ENCODE results near the gene ZSWIM6.

Gene ZSWIM6

DNA sequence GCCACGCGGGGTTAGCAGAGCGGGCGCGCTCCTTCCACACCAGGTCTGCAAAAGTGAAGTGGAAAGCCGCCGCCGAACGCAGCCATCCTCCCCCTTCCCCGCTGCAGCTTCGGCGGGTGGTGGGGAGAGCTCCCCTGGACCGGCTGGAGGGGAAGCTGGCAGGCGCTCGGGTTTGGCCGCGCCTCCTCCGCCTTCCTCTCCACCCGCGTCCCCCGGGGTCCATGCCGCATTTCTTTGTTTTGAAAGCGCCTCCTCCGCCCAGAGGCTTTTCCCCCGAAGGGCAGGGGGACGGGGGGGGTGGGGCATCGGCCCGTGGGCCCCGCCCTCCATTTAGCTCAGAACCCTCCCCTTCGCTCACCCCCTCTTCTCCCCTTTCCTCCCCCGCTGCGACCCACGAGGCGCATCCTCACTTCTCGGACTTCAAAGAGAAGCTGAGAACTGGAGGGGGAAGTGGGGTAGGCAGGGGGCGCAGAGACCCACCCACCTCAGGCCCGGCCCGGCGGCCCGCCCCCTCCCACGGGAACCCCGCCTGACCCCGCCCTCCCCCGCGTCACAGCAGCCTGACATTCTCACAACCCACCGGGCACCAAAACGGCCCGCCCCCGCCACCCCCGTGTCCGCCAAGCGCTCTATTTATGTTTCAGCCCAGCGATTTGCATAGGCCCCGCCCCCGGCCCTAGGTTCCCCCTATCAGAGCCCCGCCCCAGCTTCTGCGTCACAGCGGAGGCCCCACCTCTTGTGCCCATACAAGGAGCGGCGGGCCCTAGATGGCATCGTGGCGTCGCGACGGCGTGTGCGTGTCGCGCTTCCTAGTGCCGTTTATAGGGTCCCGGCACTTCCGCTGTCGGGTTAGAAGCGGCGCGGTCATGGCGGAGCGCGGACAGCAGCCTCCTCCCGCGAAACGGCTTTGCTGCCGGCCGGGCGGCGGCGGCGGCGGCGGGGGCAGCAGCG lies at the start of gene ZSWIM6:
ZSWIM6 (plus strand) TSS at position 852 of the 951 bp plus-strand sequence; CDS start at position 867, 15 bp downstream.
- DNase-seq (ENCODE audit: low read depth) = peak; percentile 99

GRCh38 chr5:61283471-61283870 lies 48.6 kb upstream of the ZSWIM6 start:
- DNase-seq (ENCODE audit: low read depth) = no peak

DNA sequence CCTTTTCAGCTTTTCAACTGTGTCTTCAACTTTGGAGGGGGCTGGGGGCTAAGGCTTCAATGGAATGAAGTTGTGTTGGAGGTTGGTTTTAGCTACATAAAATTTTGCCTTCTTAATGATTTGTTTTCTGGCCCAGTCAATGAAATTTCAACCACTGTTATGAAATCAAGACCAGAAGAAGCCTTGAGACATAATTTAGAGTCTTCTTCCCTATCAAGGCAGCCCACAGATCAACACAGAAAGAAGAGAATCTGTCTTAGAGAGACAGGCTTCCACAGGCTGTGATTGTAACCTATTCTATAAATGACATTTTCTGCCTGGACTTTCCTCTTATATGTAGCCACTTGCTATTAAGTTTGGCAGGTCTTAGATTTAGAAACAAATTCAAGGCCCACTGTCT lies 46.5 kb upstream of the ZSWIM6 start:
- no peak for DNase-seq (ENCODE audit: low read depth)

DNA sequence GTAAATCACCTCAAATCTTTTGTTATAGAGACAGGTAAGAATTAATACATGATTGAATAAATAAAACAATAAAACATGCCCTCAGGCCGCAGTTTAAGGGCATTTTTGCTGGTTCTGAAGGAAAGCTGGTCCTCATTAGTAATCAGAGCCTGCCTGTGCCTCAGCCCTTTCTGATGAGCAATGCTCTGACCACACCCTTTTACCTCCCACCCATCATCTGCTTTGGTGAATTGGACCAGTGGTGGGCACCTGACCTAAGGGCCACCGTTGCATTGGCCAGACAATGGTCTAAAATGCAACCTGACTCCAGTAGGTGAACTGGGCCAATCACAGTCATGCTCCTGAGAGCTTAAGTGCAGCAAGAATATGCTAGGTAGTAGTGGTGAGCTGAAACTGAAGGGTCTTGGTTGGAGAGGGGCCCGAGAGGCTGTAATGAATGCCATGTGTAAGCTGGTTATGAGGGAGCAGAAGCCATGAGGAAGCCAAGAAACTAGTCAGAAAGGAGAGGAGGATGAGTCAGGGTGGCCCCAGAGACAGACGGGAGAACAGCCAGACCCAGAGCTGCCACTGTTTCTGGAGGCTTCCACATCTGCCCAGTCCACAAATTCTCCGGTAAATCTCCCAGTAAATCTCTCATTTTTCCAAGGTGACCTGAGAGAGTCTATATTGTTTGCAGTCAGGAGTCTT lies 45.5 kb upstream of the ZSWIM6 start:
- DNase-seq (ENCODE audit: low read depth) = peak; percentile 37

GRCh38 chr5:61287474-61287873 lies 44.6 kb upstream of the ZSWIM6 start:
- no peak for DNase-seq (ENCODE audit: low read depth)

DNA sequence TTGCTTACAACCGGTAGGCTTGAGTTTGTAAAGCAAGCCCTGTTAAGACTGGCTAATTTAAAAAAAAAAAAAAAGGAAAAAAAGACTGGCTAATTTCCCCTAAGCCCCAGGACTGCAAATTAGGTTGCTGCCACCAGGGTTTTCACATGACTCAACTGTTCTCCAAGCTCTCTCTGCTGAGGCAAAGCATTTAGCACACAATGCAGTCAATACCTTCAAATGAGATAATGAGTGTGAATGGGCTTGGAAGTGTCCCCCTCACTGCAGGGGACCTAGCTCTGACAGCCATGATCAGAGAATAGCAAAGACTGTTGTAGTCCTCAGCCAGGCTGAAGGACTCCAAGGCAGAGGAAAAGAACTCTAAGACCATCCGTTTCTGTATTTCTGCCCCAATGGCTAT lies 42.8 kb upstream of the ZSWIM6 start:
- DNase-seq (ENCODE audit: low read depth) = no peak

DNA sequence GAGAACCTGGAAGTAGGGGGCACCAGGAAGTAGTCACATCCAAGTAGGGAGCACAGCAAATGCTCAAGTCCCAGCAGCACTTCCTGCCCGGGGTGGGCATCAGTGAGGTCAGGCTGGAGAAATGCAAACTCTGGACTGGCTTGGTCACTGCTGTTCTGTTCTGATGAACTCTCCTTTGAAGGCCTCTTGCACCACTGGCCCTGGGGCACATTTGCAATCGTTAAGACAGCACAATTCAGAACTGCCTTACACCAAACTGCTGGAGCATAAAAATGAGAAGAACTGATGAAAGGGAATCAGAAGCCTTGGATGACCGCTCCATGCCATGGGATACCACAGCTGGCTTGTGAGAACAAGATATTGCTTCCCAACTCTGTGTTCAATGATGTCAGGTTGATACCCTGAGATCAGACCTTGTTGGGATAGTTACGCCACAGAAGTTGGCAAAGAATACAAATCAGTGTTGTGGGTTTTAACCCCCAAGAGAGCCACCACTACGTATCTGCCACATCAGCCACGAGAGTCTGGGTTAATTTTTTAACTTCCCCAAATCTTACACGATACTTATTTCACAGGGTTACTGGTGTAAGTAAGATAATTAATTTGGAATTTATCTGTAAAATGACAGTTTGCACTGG lies 42.3 kb upstream of the ZSWIM6 start:
- DNase-seq (ENCODE audit: low read depth) = no peak

- DNase-seq (ENCODE audit: low read depth) = peak; percentile 34
These were observed 41.3 kb upstream of the ZSWIM6 start for GRCh38 chr5:61290791-61291210.

GRCh38 chr5:61292062-61292657 lies 39.9 kb upstream of the ZSWIM6 start:
- DNase-seq (ENCODE audit: low read depth) = no peak

- DNase-seq (ENCODE audit: low read depth) = no peak
These were observed 39.0 kb upstream of the ZSWIM6 start for GRCh38 chr5:61293071-61293470.

DNA sequence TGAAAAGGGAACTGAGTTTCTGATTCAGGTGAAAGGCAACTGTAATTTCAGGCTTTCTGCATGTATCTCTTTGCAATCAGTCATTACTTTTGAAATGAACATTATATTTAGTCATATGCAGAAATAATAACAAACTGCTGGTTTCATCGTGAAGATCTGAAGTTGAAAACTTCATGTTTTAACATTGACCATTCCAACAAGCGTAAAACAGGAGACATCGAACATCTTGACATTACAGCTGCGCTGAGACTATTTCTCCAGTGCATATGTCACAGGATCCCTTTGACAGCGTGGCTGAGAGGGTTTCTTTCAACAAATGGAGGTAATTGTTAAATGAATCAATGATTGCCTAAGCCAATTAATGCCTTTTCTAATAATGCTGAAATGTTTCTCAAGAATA lies 38.2 kb upstream of the ZSWIM6 start:
- no peak for DNase-seq (ENCODE audit: low read depth)

DNA sequence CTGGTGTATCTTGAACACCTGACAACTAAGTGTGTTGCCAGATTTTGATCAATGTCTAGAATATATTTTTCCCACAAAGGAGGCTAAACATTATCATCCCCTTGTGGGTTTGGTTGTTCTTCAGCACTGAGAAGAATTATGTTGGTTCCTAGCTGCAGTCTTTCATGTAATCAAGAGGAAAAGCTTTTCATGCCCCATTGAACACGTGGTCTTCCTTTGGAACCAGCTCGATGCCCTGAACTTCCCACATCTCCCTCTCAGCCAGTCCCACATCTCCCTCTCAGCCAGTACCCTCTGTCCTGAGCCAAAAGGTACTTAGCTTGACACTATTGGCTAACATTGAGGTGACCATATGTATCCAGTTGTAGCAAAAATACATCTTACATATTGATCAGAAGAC lies 36.7 kb upstream of the ZSWIM6 start:
- no peak for DNase-seq (ENCODE audit: low read depth)

DNA sequence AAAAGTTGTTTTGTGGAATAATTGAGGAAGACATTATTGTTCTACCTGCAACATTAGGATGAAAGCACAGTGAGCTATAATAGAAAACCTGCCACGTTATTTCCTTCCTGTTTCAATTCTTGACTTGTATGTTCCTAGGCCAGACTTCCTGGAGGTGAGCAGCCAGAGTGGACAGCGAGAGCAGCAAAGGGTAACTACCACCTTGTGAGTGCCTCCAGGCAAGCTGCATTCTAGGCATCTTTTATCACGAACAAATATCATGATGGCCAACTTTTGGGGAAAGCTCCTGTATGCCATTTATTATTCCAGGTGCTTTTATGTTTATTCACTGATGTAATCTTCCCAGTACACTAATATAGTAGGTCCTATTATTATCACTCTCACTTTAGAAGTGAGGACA lies 34.0 kb upstream of the ZSWIM6 start:
- no peak for DNase-seq (ENCODE audit: low read depth)

DNA sequence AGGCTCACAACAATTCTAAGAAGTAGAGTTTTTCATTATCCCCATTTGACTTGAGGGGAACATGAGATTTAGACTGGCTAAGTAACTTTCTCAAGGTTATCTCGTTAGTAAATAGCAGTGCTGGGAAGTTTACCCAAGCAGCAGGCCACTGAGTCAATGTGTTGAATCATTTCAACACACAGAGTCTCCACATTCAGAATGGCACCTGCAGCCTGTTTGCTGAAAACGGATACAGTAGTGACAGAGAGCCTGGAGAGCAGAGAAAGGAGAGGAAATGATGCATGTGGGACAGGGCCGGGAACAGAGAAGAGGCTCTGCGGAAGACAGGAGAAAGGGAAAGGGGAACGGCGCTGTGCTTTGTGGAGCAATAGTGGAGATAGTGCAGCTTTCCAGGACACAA lies 33.5 kb upstream of the ZSWIM6 start:
- DNase-seq (ENCODE audit: low read depth) = peak; percentile 62

- no peak for DNase-seq (ENCODE audit: low read depth)
These were observed 32.8 kb upstream of the ZSWIM6 start for GRCh38 chr5:61299261-61299681.

DNA sequence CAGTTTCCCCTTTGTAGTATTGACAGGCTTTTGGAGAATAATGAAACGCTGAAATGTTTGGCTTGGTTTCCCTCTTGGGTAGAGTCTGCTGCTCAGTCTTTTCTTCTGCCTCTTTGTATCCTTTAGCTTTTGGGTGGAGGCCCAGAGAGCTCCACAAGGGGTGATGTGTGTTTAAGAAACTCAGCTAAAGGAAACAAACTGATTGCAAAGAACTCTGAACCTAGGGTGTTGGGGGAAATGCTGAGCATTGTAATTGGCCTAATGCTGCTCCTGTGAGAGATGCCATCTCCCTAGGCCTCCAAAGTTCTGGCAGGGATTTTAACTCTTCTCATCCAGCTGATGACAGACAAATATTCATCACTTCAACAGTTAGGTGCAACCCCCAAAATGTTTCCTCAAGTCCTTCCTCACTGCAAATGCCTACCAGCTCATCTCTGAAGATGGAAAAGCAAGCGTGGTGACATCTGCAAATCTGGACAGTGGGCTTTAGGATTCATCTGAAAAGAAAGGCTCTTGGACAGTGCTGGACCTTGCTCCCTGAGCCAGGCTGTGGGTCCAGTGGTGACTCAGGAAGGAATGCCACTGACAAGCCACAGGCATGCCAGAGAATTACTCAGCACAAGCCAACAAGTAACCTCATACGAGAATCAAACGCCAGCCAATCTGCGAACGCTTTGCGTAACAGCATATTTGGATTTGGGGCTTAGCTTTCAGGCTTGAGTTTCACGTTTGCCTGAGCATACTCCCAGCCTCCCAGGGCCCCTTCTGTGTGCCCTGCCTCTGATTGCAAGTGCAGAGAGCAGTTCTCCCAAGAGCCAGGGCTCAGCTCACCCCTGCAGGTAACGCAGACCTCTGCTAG lies 30.5 kb upstream of the ZSWIM6 start:
- peak; percentile 99 for DNase-seq (ENCODE audit: low read depth)

- DNase-seq (ENCODE audit: low read depth) = no peak
These were observed 29.9 kb upstream of the ZSWIM6 start for GRCh38 chr5:61302200-61302563.

DNA sequence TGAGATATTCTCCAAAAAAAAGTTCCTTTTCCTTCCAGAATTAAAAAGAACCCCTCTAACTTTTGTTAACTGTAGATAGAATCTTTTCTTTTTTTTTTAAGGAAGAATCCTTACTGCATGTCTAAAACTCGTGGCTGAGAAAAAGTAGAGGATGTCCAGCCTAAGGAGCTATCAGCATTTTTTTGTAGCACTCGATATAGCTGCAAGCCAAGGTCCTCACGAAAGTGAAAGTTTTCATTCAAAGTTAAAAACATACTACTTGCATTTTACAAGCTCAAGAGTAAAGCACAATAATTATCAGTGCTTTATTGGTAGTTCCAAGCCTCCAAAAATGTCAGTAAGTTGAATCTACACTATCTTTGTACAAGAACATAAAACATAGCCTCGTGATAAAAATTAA lies 28.7 kb upstream of the ZSWIM6 start:
- no peak for DNase-seq (ENCODE audit: low read depth)

- DNase-seq (ENCODE audit: low read depth) = peak; percentile 93
These were observed 27.3 kb upstream of the ZSWIM6 start for GRCh38 chr5:61304590-61305381.

DNA sequence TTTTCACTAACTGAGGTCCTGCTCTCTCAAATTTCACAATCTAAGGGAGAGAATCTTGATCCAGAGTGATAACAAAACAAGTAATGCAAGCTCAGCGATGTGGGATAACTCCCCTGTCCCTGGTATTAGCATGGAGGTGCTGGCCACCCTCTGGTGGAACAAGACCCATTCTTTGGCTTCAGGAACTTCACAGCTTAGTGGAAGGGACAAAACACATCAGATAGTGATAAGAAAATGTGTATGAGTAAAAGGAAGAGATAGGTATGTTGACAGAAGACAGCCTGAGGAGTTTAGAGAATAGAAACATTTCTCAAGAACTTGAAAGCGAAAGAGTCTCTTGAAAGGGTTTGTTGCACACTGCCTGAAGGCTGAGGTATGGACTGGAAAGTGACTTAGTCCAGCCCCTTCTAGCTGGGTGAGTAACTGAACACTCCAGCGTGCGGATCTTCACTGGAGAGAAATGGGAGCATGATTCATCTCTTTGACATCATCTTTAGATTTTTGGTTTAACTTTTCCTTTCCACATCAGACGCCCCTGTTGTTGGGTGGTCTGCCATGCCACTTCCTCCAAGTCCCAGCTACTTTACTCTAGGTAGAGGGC lies 25.4 kb upstream of the ZSWIM6 start:
- DNase-seq (ENCODE audit: low read depth) = peak; percentile 91

Data from amniotic epithelial cell (primary cell).